ENCODE data around the gene OPTN.

OPTN gene

GRCh38 chr10:13110908-13111307, 10.9 kb downstream of the OPTN start:
- peaks cover 56% of the 10 kb centered on the region for H3K36me3 ChIP-seq (ENCODE audit: low read depth)
- ATAC-seq (ENCODE audit: low read depth) (no peak), DNase-seq (ENCODE audit: low spot score) (no peak)
- no peak overlapping the region for H3K27ac ChIP-seq (ENCODE audit: poor library complexity, severe bottlenecking)
- no peaks in the 10 kb centered on the region for H3K27me3 ChIP-seq (ENCODE audit: insufficient read depth, poor library complexity, severe bottlenecking)
- no peak overlapping the region for H3K4me3 ChIP-seq (ENCODE audit: severe bottlenecking)
- H3K9me3 ChIP-seq (ENCODE audit: severe bottlenecking) = no peaks in the 10 kb centered on the region
- peaks cover 4% of the 10 kb centered on the region for H3K4me1 ChIP-seq (ENCODE audit: insufficient read depth, poor library complexity, severe bottlenecking)
- no peak for TF ChIP-seq CTCF (IDR thresholded peaks at IDR 0.05; ENCODE audit: poor library complexity, severe bottlenecking)

GRCh38 chr10:13113544-13113943, 13.6 kb downstream of the OPTN start:
- Histone ChIP-seq H3K27me3 (ENCODE audit: insufficient read depth, poor library complexity, severe bottlenecking) (no peaks in the 10 kb centered on the region), H3K36me3 (ENCODE audit: low read depth) (peaks cover 68% of the 10 kb centered on the region), H3K9me3 (ENCODE audit: severe bottlenecking) (no peaks in the 10 kb centered on the region), H3K4me1 (ENCODE audit: insufficient read depth, poor library complexity, severe bottlenecking) (no peaks in the 10 kb centered on the region), H3K27ac (ENCODE audit: poor library complexity, severe bottlenecking) (no peak overlapping the region), H3K4me3 (ENCODE audit: severe bottlenecking) (no peak overlapping the region)
- no peak for TF ChIP-seq CTCF (IDR thresholded peaks at IDR 0.05; ENCODE audit: poor library complexity, severe bottlenecking)
- DNase-seq (ENCODE audit: low spot score) (no peak), ATAC-seq (ENCODE audit: low read depth) (no peak)

GRCh38 chr10:13115832-13116803, 16.2 kb downstream of the OPTN start:
- no peaks in the 10 kb centered on the region for H3K4me1 ChIP-seq (ENCODE audit: insufficient read depth, poor library complexity, severe bottlenecking)
- no peak for TF ChIP-seq CTCF (IDR thresholded peaks at IDR 0.05; ENCODE audit: poor library complexity, severe bottlenecking)
- peaks cover 72% of the 10 kb centered on the region for H3K36me3 ChIP-seq (ENCODE audit: low read depth)
- H3K27me3 ChIP-seq (ENCODE audit: insufficient read depth, poor library complexity, severe bottlenecking) = no peaks in the 10 kb centered on the region
- no peak overlapping the region for H3K27ac ChIP-seq (ENCODE audit: poor library complexity, severe bottlenecking)
- ATAC-seq (ENCODE audit: low read depth) (no peak), DNase-seq (ENCODE audit: low spot score) (no peak)
- no peak overlapping the region for H3K4me3 ChIP-seq (ENCODE audit: severe bottlenecking)
- H3K9me3 ChIP-seq (ENCODE audit: severe bottlenecking) = no peaks in the 10 kb centered on the region

GRCh38 chr10:13117841-13118783, 18.1 kb downstream of the OPTN start:
- no peak for TF ChIP-seq CTCF (IDR thresholded peaks at IDR 0.05; ENCODE audit: poor library complexity, severe bottlenecking)
- no peak overlapping the region for H3K4me3 ChIP-seq (ENCODE audit: severe bottlenecking)

More at GRCh38 chr10:13117841-13118783, 18.1 kb downstream of the OPTN start:
- no peaks in the 10 kb centered on the region for H3K9me3 ChIP-seq (ENCODE audit: severe bottlenecking)
- H3K27ac ChIP-seq (ENCODE audit: poor library complexity, severe bottlenecking) = no peak overlapping the region
- DNase-seq (ENCODE audit: low spot score) (no peak), ATAC-seq (ENCODE audit: low read depth) (no peak)
- peaks cover 74% of the 10 kb centered on the region for H3K36me3 ChIP-seq (ENCODE audit: low read depth)
- H3K27me3 ChIP-seq (ENCODE audit: insufficient read depth, poor library complexity, severe bottlenecking) = no peaks in the 10 kb centered on the region
- no peaks in the 10 kb centered on the region for H3K4me1 ChIP-seq (ENCODE audit: insufficient read depth, poor library complexity, severe bottlenecking)
